ENCODE results near the gene HSD17B8.
A peak's percentile ranks its signal among the peaks of the same experiment; 100 is the strongest.

GRCh38 chr6:33197431-33198048, 6.9 kb upstream of the HSD17B8 start:
- TF ChIP-seq CTCF (IDR thresholded peaks at IDR 0.05): peak; percentile 89
- no peak for TF ChIP-seq REST (IDR thresholded peaks at IDR 0.05; ENCODE audit: insufficient read depth in 1 of 2, low read depth in 2 of 2, low read length in 1 of 2)
